ENCODE measurements around the gene FBXL14.

DNA sequence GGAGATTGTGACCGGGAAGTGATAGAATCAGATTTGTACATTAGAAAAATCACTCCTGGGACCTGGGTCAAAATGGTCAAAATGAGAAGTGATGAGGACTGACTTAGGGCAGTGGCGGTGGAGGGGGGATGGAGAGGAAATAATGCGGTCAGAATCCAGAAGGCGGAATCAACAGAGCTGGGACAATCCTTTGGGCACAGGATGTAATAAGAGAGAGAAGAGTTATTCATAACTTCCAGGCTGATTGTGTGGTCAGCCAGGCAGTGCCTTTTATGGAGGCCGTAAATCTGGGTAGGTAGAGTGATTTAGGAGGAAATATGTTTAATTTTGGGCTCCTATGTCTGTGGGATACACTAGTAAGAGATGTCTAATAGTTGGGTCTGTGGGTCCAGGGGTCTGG, 21.6 kb downstream of the FBXL14 start:
- TF ChIP-seq, protein P1, sequence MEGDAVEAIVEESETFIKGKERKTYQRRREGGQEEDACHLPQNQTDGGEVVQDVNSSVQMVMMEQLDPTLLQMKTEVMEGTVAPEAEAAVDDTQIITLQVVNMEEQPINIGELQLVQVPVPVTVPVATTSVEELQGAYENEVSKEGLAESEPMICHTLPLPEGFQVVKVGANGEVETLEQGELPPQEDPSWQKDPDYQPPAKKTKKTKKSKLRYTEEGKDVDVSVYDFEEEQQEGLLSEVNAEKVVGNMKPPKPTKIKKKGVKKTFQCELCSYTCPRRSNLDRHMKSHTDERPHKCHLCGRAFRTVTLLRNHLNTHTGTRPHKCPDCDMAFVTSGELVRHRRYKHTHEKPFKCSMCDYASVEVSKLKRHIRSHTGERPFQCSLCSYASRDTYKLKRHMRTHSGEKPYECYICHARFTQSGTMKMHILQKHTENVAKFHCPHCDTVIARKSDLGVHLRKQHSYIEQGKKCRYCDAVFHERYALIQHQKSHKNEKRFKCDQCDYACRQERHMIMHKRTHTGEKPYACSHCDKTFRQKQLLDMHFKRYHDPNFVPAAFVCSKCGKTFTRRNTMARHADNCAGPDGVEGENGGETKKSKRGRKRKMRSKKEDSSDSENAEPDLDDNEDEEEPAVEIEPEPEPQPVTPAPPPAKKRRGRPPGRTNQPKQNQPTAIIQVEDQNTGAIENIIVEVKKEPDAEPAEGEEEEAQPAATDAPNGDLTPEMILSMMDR (IDR thresholded peaks at IDR 0.05; ENCODE audit: poor library complexity, severe bottlenecking): no peak
- TF ChIP-seq EZH2 (IDR thresholded peaks at IDR 0.05; ENCODE audit: borderline replicate concordance, insufficient read depth, low read length, poor library complexity, severe bottlenecking) (no peak), RAD21 (conservative IDR thresholded peaks at IDR 0.05) (no peak)
